ENCODE measurements around the gene SHC3. TPM values are rescaled to one million over a fixed set of nuclear protein-coding genes. Genes with fewer than 3 reads are reported as not detected.
A peak's percentile ranks its signal among the peaks of the same experiment; 100 is the strongest.

Gene SHC3
- total RNA-seq, 6 donors from 2014 or later = 11.0 to 22.0 (median 14.0) TPM

- peak; percentile 48 to 90 for DNase-seq
- Histone ChIP-seq H3K9me3 (no peaks in the 10 kb centered on the region), H3K36me3 (no peaks in the 10 kb centered on the region), H3K27me3 (peaks cover 0 to 13% (median 0%) of the 10 kb centered on the region in 4 donors), H3K27ac (peak within 1 kb of the TSS; percentile 66 to 81 (median 74)), H3K4me3 (peak within 1 kb of the TSS; percentile 50 to 74 (median 67)), H3K4me1 (peaks cover 7 to 28% (median 25%) of the 10 kb centered on the region in 4 donors)
- peak in 1 of 2 donors; percentile 88 for ATAC-seq (ENCODE audit: low FRiP score in 2 of 2)
- 3 to 5% methylated on average over 17 to 44 of the region's 94 CpGs for WGBS, 2 donors
- no peak for TF ChIP-seq EP300 (IDR thresholded peaks at IDR 0.05)
- TF ChIP-seq CTCF (IDR thresholded peaks at IDR 0.05) = peak in 3 of 6 experiments; percentile 6 to 34 (median 32)
- peak in 1 of 2 donors; percentile 39 for TF ChIP-seq POLR2AphosphoS5 (IDR thresholded peaks at IDR 0.05)
- TF ChIP-seq POLR2A (IDR thresholded peaks at IDR 0.05) = peak in 1 of 4 donors; percentile 50
These were observed 187.3 kb downstream of the SHC3 start, which contains the start of gene S1PR3 for GRCh38 chr9:88991066-88992034. TSS of gene S1PR3 (plus strand) at chr9:88991468. CDS start at chr9:89001201, 9,733 bp downstream.

GRCh38 chr9:88990729-88991065 is 187.9 kb downstream of the SHC3 start:
- WGBS, 2 donors = 38 to 41% methylated on average over 17 to 21 of the region's 21 CpGs
- DNase-seq = no peak
- Histone ChIP-seq H3K27me3 (peaks cover 0 to 13% (median 0%) of the 10 kb centered on the region in 4 donors), H3K4me3 (peak overlapping the region in 3 of 4 donors; percentile 64 to 74 (median 70)), H3K4me1 (peaks cover 7 to 28% (median 25%) of the 10 kb centered on the region in 4 donors), H3K9me3 (no peaks in the 10 kb centered on the region), H3K36me3 (no peaks in the 10 kb centered on the region), H3K27ac (peak overlapping the region in 2 of 4 donors; percentile 71 to 81)
- ATAC-seq (ENCODE audit: low FRiP score in 2 of 2) = peak in 1 of 2 donors; percentile 2
- TF ChIP-seq CTCF (IDR thresholded peaks at IDR 0.05) (no peak), POLR2AphosphoS5 (IDR thresholded peaks at IDR 0.05) (no peak), EP300 (IDR thresholded peaks at IDR 0.05) (no peak), POLR2A (IDR thresholded peaks at IDR 0.05) (no peak)

- no peak for DNase-seq
These were observed 188.4 kb downstream of the SHC3 start for GRCh38 chr9:88990041-88990728.

More at GRCh38 chr9:88990041-88990728, 188.4 kb downstream of the SHC3 start:
- peaks cover 7 to 28% (median 25%) of the 10 kb centered on the region in 4 donors for H3K4me1 ChIP-seq
- peaks cover 0 to 13% (median 0%) of the 10 kb centered on the region in 4 donors for H3K27me3 ChIP-seq
- no peaks in the 10 kb centered on the region for H3K36me3 ChIP-seq
- no peak overlapping the region for H3K4me3 ChIP-seq
- 86% methylated on average over 24 to 25 of the region's 25 CpGs for WGBS, 2 donors
- TF ChIP-seq POLR2AphosphoS5 (IDR thresholded peaks at IDR 0.05) (no peak), POLR2A (IDR thresholded peaks at IDR 0.05) (no peak), CTCF (IDR thresholded peaks at IDR 0.05) (no peak), EP300 (IDR thresholded peaks at IDR 0.05) (no peak)
- H3K27ac ChIP-seq = peak overlapping the region in 1 of 4 donors; percentile 67
- H3K9me3 ChIP-seq = no peaks in the 10 kb centered on the region
- ATAC-seq (ENCODE audit: low FRiP score in 2 of 2) = no peak

All from upper lobe of left lung (tissue), 6 donors.